ENCODE data around the gene DUSP28.
A peak's percentile ranks its signal among the peaks of the same experiment; 100 is the strongest.
"Not testable (repeated sequence)": the region's sequence is repeated elsewhere in the genome, so short reads cannot be mapped to it uniquely, and the experiment has no call there.

DUSP28 gene

DNA sequence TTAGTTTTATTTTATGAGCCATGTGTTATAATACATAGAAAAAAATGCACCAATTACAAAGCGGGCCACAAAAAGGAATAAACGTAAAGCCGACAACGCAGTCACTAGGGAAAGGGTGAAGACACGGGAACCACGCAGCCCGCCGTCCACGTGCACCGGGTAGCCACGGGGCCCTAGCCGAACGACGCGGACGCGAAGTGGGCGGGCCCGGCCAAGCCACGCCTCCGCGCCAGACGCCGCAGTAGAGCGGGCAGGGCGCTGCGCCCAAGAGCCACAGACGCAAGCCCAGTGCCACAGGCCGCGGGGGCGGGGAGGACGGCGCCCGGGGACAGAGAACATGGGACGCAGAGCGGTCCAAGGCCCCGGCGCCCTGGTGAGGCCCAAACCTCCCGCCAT, at the start of gene DUSP28:
TSS of gene DUSP28 (plus strand) at position 274 of the 396 bp plus-strand sequence. CDS start 328 bp downstream, outside the sequence.
- DNase-seq = peak; percentile 92

DNA sequence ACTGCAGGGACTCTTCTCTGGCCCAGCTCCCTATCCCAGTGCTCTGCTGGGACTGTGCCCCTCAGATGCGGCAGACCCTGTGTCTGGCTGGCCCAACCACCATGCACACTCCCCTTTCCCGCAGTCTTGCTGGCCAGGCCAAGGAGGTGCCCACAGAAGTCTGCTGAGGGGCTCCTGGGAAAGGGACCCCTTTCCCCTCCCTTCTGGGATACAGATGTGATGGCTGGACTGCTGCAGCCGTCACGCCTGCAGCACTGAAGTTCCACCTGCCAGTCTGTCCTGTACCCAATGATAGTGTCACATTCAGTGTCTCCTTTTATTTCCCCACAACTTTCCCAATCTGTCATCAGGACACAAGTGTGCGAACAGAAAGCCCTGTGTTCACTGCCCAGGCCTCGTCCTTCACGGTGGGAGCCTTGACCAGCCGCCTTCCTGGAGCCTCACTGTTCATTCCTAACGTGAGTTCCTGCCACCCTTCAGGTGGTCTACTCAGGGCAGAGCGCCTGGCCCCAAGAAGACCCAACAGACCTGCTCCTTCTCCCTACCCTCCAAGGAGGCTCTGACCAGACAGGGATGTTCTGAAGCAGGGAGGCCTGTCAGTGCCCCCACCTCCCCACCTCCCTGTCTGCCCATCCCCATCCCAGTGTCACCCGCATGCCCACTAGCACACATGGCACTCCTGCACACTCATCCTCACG, 49.5 kb upstream of the DUSP28 start:
- DNase-seq = no peak

GRCh38 chr2:240511351-240512108, 48.6 kb upstream of the DUSP28 start:
- peak in 1 of 2 donors; percentile 10 for DNase-seq

DNA sequence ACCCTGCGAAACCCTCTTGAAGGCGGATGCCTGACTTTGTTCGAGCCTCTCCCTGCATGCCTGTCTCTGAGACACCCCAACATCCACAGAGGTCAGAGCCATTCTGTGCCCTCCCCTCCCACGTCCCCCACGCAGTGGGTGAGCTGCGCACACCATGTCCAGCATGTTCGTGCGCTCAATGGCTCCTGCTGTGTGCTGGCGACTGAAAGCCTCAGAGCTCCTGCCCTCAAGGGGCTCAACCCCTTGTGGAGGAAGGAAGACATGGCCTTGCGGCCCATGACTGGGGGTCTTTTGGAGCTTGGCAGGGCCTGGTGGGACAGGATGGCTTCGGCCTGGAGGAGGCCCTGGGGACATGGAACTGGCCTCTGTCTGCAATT, 48.1 kb upstream of the DUSP28 start:
- no peak for DNase-seq

GRCh38 chr2:240512666-240513535, 47.3 kb upstream of the DUSP28 start:
- no peak for DNase-seq

GRCh38 chr2:240513549-240514287, 46.4 kb upstream of the DUSP28 start:
- DNase-seq = peak; percentile 86 to 88

DNA sequence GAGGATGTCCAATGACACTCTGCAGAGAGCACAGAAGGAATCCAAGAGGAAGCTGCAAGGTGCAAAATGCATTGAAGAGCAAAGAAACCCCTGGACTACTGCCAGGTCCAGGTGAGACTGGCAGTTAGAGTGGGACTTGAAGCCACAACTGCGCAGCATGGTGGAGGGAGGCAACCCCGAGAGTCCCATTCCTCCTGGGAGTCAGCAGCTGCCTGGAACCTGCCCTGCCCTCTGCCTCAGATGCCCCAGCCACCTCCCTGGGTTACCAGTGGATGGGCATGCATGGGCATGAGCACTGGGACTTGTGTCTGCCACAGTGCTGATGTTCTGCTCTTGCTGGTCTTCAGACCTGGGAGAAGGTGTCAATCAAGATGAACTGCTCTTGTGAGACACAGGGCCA, 45.5 kb upstream of the DUSP28 start:
- no peak for DNase-seq

DNA sequence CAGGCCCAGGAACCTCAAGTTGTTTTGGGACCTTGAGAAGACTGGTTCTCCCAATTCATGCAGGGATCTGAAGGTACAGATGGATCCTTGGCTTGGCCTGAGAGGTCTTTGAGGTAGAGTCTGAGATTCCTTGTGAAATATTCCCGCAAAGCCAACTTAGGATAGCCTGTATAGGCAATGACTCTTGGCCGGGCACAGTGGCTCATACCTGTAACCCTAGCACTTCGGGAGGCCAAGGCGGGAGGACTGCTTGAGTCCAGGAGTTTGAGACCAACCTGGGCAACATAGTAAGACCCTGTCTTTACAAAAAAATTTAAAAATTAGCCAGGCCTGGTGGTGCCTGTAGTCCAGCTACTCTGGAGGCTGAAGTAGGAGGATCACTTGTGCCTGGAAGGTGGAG, 42.8 kb upstream of the DUSP28 start:
- DNase-seq = no peak

DNA sequence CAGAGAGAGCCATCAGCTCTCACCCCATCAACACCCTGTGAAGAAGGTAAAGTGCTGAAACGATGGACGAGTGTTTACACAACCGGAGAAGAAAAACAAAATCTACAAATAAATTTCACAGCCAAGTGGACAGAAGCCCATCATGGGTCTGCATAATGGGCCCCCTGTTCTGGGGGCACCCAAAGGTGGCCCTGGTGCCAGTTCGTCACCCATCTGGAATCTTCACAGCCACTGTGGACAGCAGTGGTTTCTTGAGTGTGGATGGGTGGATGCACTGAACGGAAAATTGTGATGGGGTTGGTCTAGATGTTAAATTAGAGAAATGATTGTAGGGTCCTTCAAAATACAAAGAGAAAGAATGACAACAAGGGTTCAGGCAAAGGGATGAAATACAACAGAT, 41.2 kb upstream of the DUSP28 start:
- no peak for DNase-seq

- no peak for DNase-seq
Observed at GRCh38 chr2:240519396-240520129, 40.6 kb upstream of the DUSP28 start.

GRCh38 chr2:240520130-240520973, 39.8 kb upstream of the DUSP28 start:
- DNase-seq = no peak

GRCh38 chr2:240520974-240521350, 39.2 kb upstream of the DUSP28 start:
- DNase-seq = no peak

GRCh38 chr2:240521885-240522284, 38.3 kb upstream of the DUSP28 start:
- not testable (repeated sequence) for DNase-seq

DNA sequence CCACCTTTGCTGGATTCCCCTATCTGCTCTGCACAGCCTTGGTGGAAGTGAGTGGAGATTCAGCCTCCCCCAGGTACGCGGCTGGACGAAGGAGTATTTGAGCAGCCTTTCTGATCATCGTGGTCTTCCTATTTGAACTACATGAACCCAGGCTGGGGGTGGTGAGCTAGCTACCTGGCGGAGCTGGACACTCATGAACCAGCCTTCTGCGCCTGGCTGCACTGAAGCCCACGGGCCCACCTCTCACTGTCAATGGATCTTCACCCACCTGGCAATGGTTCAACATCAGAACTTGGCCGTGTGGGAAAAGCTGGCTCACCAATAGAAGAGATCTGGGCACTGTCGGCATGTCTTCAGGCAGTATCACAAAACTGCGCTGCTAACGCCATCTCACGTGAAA, 37.8 kb upstream of the DUSP28 start:
- DNase-seq = no peak

GRCh38 chr2:240523451-240524281, 36.5 kb upstream of the DUSP28 start:
- DNase-seq = no peak

DNA sequence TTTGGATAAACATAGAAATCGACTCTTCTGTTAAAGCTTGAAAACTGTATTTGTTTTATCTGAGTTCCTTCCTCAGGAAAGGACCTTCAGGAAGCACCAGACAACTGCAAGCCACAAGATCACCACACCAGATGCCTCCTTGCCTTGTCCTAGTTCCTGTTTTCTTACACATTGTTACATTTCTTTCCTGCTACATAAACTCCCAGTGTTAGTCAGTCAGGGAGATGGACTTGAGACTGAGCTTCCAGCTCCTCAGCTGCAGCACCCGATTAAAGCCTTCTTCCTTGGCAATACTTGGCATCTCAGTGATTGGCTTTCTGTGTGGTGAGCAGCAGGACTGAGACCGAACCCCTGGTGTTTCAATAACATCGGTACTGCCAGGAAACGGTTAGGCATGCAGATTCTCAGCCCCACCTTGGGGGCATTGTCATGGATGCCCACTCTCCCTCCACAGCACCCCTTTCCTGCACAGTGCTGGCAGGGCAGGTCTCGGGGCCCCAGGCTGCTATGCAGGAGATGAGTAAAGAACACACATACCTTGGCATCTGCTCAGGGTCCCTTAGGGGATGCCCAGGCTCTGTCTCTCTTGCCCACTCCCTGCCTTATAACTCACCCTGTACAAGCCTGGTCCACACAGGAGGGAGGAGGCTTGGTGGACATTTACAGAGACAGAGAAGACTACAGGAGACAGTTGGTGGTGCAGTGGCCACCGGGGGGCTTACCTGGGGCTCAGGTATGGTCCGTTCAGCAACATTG, 35.0 kb upstream of the DUSP28 start:
- DNase-seq = no peak

GRCh38 chr2:240525802-240526201, 34.4 kb upstream of the DUSP28 start:
- DNase-seq = no peak

GRCh38 chr2:240526521-240526920, 33.6 kb upstream of the DUSP28 start:
- DNase-seq = no peak

- DNase-seq = no peak
Observed at GRCh38 chr2:240527153-240527750, 32.9 kb upstream of the DUSP28 start.
